ENCODE measurements around the gene CREBL2.
"Not testable (repeated sequence)": the region's sequence is repeated elsewhere in the genome, so short reads cannot be mapped to it uniquely, and the experiment has no call there.

CREBL2 gene, protein sequence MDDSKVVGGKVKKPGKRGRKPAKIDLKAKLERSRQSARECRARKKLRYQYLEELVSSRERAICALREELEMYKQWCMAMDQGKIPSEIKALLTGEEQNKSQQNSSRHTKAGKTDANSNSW

GRCh38 chr12:12611512-12612306, at the start of gene CREBL2:
CREBL2 (plus strand) TSS chr12:12611876; CDS start chr12:12612173, 297 bp downstream.
- TF ChIP-seq POLR2A (IDR thresholded peaks at IDR 0.05; ENCODE audit: low read depth, low read length): peak; percentile 41
- peak; percentile 79 for DNase-seq (ENCODE audit: insufficient read length, low spot score)
- peak; percentile 93 for FAIRE-seq

DNA sequence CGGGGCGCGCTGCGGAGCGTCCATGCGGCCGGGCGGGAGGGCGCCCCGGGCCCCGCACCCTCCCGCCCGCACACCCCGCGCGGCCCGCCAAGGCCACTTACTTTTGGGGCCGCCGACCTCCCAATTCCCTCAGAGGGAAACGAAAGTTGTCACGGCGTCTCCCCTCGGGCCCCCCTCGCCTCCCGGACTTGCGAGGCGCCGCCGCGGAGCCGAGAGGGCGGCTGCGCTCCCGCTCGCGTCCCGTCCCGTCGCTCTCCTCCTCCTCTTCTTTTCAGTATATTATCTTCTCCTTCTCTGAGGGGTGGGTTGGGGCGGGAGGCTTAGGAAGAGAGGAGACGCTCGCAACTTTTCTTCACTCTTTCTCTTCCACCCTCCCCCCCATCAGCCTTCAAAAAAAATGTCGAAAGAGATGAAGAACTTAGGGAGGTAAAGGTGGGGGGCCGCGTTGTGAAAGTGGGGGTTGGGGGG, 49.6 kb upstream of the CREBL2 start:
- DNase-seq (ENCODE audit: insufficient read length, low spot score) (no peak), FAIRE-seq (no peak)
- peak; percentile 30; the same call in 1 of the 2 replicates for TF ChIP-seq POLR2A (IDR thresholded peaks at IDR 0.05; ENCODE audit: low read depth, low read length)

- FAIRE-seq: peak; percentile 67
- DNase-seq (ENCODE audit: insufficient read length, low spot score): peak; percentile 84
- TF ChIP-seq POLR2A (IDR thresholded peaks at IDR 0.05; ENCODE audit: low read depth, low read length): peak; percentile 58
Measured at GRCh38 chr12:12562585-12563261, 49.0 kb upstream of the CREBL2 start, which contains the start of gene DUSP16. DUSP16 (minus strand) TSS chr12:12562863; CDS start chr12:12521098, 41,765 bp downstream.

DNA sequence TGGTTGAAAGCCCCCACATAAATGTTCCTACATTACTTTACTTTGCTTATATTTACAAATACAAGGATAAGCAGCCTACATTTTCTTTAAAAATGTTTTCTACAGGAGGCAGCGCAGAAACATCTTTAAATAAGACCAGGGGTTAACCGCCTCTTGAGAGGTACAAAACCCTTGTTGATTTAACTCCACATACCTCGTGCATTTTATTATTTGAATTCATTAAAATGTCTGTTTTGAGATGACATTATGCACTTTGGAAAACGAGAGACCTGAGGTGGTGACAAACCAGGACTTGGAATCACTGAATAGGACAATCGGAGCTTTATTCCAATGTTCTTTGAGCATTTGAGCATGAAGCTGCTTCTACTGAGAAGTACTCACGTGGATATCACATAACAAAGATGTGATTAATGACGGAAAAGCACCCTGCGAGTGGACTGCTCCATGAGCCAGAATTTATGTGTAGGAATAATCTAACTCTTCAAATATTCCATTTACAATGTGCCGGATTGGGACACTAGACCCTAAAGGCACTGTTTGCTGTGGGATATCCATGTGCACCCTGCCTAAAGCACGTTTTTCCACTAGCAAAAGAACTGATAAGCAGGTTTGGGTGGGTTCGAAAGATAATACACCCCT, 48.3 kb upstream of the CREBL2 start:
- no peak for DNase-seq (ENCODE audit: insufficient read length, low spot score)
- no peak for TF ChIP-seq POLR2A (IDR thresholded peaks at IDR 0.05; ENCODE audit: low read depth, low read length)
- peak; percentile 20 for FAIRE-seq

- FAIRE-seq (no peak), DNase-seq (ENCODE audit: insufficient read length, low spot score) (no peak)
- TF ChIP-seq POLR2A (IDR thresholded peaks at IDR 0.05; ENCODE audit: low read depth, low read length): no peak
Measured at GRCh38 chr12:12564911-12565310, 46.8 kb upstream of the CREBL2 start.

GRCh38 chr12:12565971-12566370, 45.7 kb upstream of the CREBL2 start:
- not testable (repeated sequence) for FAIRE-seq; DNase-seq (ENCODE audit: insufficient read length, low spot score)

- DNase-seq (ENCODE audit: insufficient read length, low spot score) (no peak), FAIRE-seq (no peak)
- no peak for TF ChIP-seq POLR2A (IDR thresholded peaks at IDR 0.05; ENCODE audit: low read depth, low read length)
Measured at GRCh38 chr12:12572659-12573058, 39.0 kb upstream of the CREBL2 start.

DNA sequence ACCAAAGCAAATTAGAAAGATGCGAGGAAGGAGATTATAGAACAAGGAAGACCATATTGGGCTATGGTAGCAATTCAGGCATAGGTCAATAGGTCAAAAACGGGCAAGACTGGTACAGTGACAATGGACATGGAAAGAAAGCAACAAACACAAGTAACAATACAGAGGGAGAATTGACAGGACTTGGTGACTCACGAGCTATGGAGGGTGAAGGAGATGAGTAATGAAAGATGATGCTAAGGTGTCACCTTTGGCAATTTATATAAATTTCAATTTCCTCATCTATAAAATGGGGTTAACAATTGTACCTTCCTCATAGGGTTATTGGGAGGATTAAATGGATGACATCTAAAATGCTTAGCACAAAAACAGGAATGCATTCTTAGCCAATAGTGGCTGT, 33.9 kb upstream of the CREBL2 start:
- FAIRE-seq: no peak
- no peak for DNase-seq (ENCODE audit: insufficient read length, low spot score)
- no peak for TF ChIP-seq POLR2A (IDR thresholded peaks at IDR 0.05; ENCODE audit: low read depth, low read length)

GRCh38 chr12:12580716-12581115, 31.0 kb upstream of the CREBL2 start:
- FAIRE-seq; DNase-seq (ENCODE audit: insufficient read length, low spot score): not testable (repeated sequence)

- DNase-seq (ENCODE audit: insufficient read length, low spot score) (no peak), FAIRE-seq (no peak)
- no peak for TF ChIP-seq POLR2A (IDR thresholded peaks at IDR 0.05; ENCODE audit: low read depth, low read length)
Measured at GRCh38 chr12:12582193-12582881, 29.3 kb upstream of the CREBL2 start.

- DNase-seq (ENCODE audit: insufficient read length, low spot score) (no peak), FAIRE-seq (no peak)
- TF ChIP-seq POLR2A (IDR thresholded peaks at IDR 0.05; ENCODE audit: low read depth, low read length): no peak
Measured at GRCh38 chr12:12582895-12583303, 28.8 kb upstream of the CREBL2 start.

- no peak for TF ChIP-seq POLR2A (IDR thresholded peaks at IDR 0.05; ENCODE audit: low read depth, low read length)
- DNase-seq (ENCODE audit: insufficient read length, low spot score) (no peak), FAIRE-seq (no peak)
Measured at GRCh38 chr12:12583510-12584178, 28.0 kb upstream of the CREBL2 start.
